Stomach (tissue), 4 donors: ENCODE results near the gene RNU1-3.

Experiments used
- EP300 ChIP-seq: sonication (generic); formaldehyde crosslinking; IDR thresholded peaks from one replicate; pipeline ENCODE4 v1.6.1; 2017; ENCODE audit warnings: antibody characterized with exemption
- POLR2A ChIP-seq, 4 donors: fragments of 450-650 bp; IDR thresholded peaks; one replicate each; pipeline ENCODE4 v1.6.1; 2016; ENCODE audit warnings: antibody characterized with exemption in 4 of 4, control low read depth in 2 of 4, mild to moderate bottlenecking in 1 of 4, moderate library complexity in 1 of 4
- POLR2AphosphoS5 ChIP-seq, 3 donors: sonication (generic); formaldehyde crosslinking; IDR thresholded peaks; one replicate each; pipeline ENCODE4 v1.6.1; 2016; ENCODE audit warnings: antibody characterized with exemption in 3 of 3
- TF ChIP-seq, protein P1 (sequence below), 7 experiments: fragments of 450-650 bp in 4 of 7; fragments of 200-600 bp in 3 of 7; sonication (generic) in 3 of 7; IDR thresholded peaks; one replicate each; pipeline ENCODE4 v1.5.1; 2016 to 2019; ENCODE audit warnings: antibody characterized with exemption in 7 of 7, control low read depth in 2 of 7, mild to moderate bottlenecking in 1 of 7

DNA sequence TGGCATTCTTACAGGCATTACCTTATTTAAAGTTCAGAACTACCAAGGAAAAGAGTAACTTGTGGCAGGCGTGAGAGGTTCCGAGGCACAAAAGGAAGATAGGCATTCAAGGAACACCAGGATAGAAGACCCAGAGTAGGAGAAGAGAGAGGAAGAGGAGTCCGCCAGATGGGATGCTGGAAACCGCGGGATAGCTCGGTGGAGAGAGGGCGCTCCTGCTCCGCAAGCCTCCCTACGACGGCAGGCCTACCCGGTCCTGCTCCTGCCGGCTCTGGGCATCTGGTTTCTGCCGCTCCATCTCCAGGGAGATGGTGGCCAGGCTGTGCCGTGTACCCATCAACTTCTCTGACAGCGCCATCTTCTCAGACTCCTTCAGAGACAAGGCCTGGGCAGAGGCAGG lies 48.0 kb downstream of the RNU1-3 start:
- TF ChIP-seq, protein P1, sequence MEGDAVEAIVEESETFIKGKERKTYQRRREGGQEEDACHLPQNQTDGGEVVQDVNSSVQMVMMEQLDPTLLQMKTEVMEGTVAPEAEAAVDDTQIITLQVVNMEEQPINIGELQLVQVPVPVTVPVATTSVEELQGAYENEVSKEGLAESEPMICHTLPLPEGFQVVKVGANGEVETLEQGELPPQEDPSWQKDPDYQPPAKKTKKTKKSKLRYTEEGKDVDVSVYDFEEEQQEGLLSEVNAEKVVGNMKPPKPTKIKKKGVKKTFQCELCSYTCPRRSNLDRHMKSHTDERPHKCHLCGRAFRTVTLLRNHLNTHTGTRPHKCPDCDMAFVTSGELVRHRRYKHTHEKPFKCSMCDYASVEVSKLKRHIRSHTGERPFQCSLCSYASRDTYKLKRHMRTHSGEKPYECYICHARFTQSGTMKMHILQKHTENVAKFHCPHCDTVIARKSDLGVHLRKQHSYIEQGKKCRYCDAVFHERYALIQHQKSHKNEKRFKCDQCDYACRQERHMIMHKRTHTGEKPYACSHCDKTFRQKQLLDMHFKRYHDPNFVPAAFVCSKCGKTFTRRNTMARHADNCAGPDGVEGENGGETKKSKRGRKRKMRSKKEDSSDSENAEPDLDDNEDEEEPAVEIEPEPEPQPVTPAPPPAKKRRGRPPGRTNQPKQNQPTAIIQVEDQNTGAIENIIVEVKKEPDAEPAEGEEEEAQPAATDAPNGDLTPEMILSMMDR (IDR thresholded peaks at IDR 0.05): no peak
- TF ChIP-seq POLR2A (IDR thresholded peaks at IDR 0.05): no peak
- no peak for TF ChIP-seq EP300
- TF ChIP-seq POLR2AphosphoS5 (IDR thresholded peaks at IDR 0.05): no peak
